Measurements from ENCODE around the gene NHEJ1. TPM values are rescaled to one million over a fixed set of nuclear protein-coding genes. Genes with fewer than 3 reads are reported as not detected.

The NHEJ1 gene
- polyA plus RNA-seq, 1 of the 3 experiments (the other 2 are of a cell fraction) = 16.3 TPM

DNA sequence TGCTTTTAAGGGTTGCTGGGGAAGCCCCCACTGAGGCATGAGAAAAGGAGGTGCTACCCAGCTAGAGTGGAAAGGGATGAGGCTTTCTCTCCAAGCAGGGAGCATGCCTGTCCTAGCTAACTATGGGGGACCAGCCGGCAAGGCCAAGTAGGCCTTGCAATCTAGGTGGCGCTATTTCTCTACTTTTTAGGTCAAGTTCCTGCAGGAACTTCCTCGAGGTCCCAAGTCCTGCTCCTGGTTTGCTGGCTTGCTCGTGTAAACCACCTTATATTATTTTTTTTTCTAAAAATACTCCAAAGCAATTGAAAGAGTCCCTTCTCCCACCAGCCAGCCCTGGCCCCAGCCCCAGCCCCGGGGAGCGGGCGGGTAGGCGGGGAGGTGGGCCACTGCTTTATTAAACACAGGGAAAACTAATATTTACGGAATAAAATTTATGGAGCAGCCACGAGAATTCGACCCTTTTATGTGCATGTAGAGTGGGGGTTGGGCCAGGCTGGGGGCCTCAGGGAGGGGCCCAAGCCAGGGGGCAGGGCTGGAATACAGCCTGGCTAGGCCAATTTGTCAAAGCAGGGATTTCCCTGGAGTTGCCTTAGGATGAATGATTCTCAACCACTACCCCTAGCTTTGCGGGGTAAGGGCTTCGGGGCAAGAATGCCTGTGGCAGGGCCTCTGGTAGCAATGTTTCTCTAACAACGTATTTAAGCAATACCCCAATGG, 87.0 kb downstream of the NHEJ1 start:
- TF ChIP-seq RAD21 (IDR thresholded peaks at IDR 0.05; ENCODE audit: low read length) = peak; percentile 59
- TF ChIP-seq, protein P1, sequence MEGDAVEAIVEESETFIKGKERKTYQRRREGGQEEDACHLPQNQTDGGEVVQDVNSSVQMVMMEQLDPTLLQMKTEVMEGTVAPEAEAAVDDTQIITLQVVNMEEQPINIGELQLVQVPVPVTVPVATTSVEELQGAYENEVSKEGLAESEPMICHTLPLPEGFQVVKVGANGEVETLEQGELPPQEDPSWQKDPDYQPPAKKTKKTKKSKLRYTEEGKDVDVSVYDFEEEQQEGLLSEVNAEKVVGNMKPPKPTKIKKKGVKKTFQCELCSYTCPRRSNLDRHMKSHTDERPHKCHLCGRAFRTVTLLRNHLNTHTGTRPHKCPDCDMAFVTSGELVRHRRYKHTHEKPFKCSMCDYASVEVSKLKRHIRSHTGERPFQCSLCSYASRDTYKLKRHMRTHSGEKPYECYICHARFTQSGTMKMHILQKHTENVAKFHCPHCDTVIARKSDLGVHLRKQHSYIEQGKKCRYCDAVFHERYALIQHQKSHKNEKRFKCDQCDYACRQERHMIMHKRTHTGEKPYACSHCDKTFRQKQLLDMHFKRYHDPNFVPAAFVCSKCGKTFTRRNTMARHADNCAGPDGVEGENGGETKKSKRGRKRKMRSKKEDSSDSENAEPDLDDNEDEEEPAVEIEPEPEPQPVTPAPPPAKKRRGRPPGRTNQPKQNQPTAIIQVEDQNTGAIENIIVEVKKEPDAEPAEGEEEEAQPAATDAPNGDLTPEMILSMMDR (IDR thresholded peaks at IDR 0.05) = peak; percentile 63
- peak; percentile 49 for TF ChIP-seq SMC3 (IDR thresholded peaks at IDR 0.05; ENCODE audit: low read depth, low read length)
- no peak for TF ChIP-seq RCOR1 (IDR thresholded peaks at IDR 0.05; ENCODE audit: low read length)
- Histone ChIP-seq H3K36me3 (replicated peaks in 1 of 2; ENCODE audit: control insufficient read depth in 1 of 2, insufficient read depth in 2 of 2, low read length in 1 of 2) (peaks cover 6 to 28% of the 10 kb centered on the region in 2 experiments), H2AFZ (ENCODE audit: low read depth) (no peak overlapping the region), H3K9me3 (no peaks in the 10 kb centered on the region), H3K4me2 (no peak overlapping the region), H3K9me2 (no peaks in the 10 kb centered on the region), H3K9ac (no peak overlapping the region), H3K4me1 (ENCODE audit: control insufficient read depth in 1 of 2, insufficient read depth in 2 of 2, low read depth in 1 of 2, low read length in 1 of 2) (no peaks in the 10 kb centered on the region), H3F3A (replicated peaks; ENCODE audit: insufficient read depth) (no peaks in the 10 kb centered on the region), H3K79me2 (ENCODE audit: insufficient read depth) (no peaks in the 10 kb centered on the region), H3K27me3 (ENCODE audit: insufficient read depth) (no peaks in the 10 kb centered on the region), H4K20me1 (ENCODE audit: insufficient read depth) (no peaks in the 10 kb centered on the region), H3K27ac (ENCODE audit: low read depth in 2 of 2, low read length in 1 of 2) (no peak overlapping the region), H3K4me3 (ENCODE audit: low read depth in 2 of 2, low read length in 1 of 2) (no peak overlapping the region)
- DNase-seq = peak; percentile 68
- POLR2A ChIA-PET = no interaction called here
- CTCF ChIA-PET = interaction anchor here (0.7 to 9.4 kb wide), 26 partner anchors 8 to 93 kb away, joined by 3 to 99 read pairs (median 5); partner anchors contain the start of genes IHH and NHEJ1
- WGBS (ENCODE audit: low lambda C conversion rate) = 77% methylated on average over 14 of the region's 14 CpGs

DNA sequence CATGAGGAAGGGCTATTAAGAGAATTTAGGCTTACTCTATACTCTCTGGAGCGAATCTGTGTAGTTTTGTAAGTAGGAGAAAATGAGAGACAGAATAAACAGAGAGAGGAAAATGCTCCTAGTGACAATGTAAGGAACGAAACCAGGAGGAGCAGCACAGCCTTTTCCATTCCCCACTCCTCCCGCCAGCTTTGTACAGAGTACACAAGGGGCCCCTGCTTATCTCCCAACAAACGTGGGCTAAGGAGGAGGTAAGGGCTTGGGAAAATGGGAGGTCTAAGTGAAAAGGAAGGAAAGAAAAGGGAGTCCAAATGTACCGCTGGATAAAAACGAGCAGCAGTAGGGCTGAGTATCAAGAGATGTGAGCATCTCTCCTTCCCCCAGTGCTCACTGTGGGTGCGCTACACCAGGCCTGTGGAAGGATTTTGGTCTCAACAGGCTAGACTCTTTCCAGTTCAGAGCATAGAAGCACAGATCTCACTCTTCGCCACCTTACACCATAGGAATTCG, 87.8 kb downstream of the NHEJ1 start:
- H3K27ac ChIP-seq (ENCODE audit: low read depth in 2 of 2, low read length in 1 of 2) = no peak overlapping the region
- no peaks in the 10 kb centered on the region for H3K27me3 ChIP-seq (ENCODE audit: insufficient read depth)
- no peaks in the 10 kb centered on the region for H3K79me2 ChIP-seq (ENCODE audit: insufficient read depth)
- H3K4me1 ChIP-seq (ENCODE audit: control insufficient read depth in 1 of 2, insufficient read depth in 2 of 2, low read depth in 1 of 2, low read length in 1 of 2) = no peaks in the 10 kb centered on the region
- no peak for DNase-seq
- 92% methylated on average over 9 of the region's 9 CpGs for WGBS (ENCODE audit: low lambda C conversion rate)
- CTCF ChIA-PET = interaction anchor here (0.6 to 9.4 kb wide), 25 partner anchors 10 to 124 kb away, joined by 3 to 99 read pairs (median 5); partner anchors contain the start of genes IHH and NHEJ1
- TF ChIP-seq CHD2 (IDR thresholded peaks at IDR 0.05; ENCODE audit: low read length, partially characterized antibody) = no peak
- TF ChIP-seq, protein P2, sequence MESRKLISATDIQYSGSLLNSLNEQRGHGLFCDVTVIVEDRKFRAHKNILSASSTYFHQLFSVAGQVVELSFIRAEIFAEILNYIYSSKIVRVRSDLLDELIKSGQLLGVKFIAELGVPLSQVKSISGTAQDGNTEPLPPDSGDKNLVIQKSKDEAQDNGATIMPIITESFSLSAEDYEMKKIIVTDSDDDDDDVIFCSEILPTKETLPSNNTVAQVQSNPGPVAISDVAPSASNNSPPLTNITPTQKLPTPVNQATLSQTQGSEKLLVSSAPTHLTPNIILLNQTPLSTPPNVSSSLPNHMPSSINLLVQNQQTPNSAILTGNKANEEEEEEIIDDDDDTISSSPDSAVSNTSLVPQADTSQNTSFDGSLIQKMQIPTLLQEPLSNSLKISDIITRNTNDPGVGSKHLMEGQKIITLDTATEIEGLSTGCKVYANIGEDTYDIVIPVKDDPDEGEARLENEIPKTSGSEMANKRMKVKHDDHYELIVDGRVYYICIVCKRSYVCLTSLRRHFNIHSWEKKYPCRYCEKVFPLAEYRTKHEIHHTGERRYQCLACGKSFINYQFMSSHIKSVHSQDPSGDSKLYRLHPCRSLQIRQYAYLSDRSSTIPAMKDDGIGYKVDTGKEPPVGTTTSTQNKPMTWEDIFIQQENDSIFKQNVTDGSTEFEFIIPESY (IDR thresholded peaks at IDR 0.05; ENCODE audit: borderline replicate concordance, low read depth) = no peak
- TF ChIP-seq JUND (IDR thresholded peaks at IDR 0.05) = no peak
- no peak for TF ChIP-seq NFIC (IDR thresholded peaks at IDR 0.05; ENCODE audit: borderline replicate concordance)
- no peak for TF ChIP-seq EP300 (IDR thresholded peaks at IDR 0.05; ENCODE audit: borderline replicate concordance in 1 of 2, low read depth in 1 of 2, low read length in 1 of 2)
- TF ChIP-seq, protein P3, sequence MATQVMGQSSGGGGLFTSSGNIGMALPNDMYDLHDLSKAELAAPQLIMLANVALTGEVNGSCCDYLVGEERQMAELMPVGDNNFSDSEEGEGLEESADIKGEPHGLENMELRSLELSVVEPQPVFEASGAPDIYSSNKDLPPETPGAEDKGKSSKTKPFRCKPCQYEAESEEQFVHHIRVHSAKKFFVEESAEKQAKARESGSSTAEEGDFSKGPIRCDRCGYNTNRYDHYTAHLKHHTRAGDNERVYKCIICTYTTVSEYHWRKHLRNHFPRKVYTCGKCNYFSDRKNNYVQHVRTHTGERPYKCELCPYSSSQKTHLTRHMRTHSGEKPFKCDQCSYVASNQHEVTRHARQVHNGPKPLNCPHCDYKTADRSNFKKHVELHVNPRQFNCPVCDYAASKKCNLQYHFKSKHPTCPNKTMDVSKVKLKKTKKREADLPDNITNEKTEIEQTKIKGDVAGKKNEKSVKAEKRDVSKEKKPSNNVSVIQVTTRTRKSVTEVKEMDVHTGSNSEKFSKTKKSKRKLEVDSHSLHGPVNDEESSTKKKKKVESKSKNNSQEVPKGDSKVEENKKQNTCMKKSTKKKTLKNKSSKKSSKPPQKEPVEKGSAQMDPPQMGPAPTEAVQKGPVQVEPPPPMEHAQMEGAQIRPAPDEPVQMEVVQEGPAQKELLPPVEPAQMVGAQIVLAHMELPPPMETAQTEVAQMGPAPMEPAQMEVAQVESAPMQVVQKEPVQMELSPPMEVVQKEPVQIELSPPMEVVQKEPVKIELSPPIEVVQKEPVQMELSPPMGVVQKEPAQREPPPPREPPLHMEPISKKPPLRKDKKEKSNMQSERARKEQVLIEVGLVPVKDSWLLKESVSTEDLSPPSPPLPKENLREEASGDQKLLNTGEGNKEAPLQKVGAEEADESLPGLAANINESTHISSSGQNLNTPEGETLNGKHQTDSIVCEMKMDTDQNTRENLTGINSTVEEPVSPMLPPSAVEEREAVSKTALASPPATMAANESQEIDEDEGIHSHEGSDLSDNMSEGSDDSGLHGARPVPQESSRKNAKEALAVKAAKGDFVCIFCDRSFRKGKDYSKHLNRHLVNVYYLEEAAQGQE (IDR thresholded peaks at IDR 0.05; ENCODE audit: low read depth, low read length) = no peak
- no peak overlapping the region for H3K4me2 ChIP-seq
- no peaks in the 10 kb centered on the region for H3F3A ChIP-seq (replicated peaks; ENCODE audit: insufficient read depth)
- POLR2A ChIA-PET = no interaction called here
- peaks cover 6 to 28% of the 10 kb centered on the region in 2 experiments for H3K36me3 ChIP-seq (replicated peaks in 1 of 2; ENCODE audit: control insufficient read depth in 1 of 2, insufficient read depth in 2 of 2, low read length in 1 of 2)
- no peak overlapping the region for H2AFZ ChIP-seq (ENCODE audit: low read depth)
- H3K4me3 ChIP-seq (ENCODE audit: low read depth in 2 of 2, low read length in 1 of 2) = no peak overlapping the region
- H3K9ac ChIP-seq = no peak overlapping the region
- H3K9me2 ChIP-seq = no peaks in the 10 kb centered on the region
- H4K20me1 ChIP-seq (ENCODE audit: insufficient read depth) = no peaks in the 10 kb centered on the region
- H3K9me3 ChIP-seq = no peaks in the 10 kb centered on the region
